ENCODE measurements around the gene GAPDHS. TPM values are rescaled to one million over a fixed set of nuclear protein-coding genes. Genes with fewer than 3 reads are reported as not detected.

GAPDHS gene
- total and polyA plus RNA-seq, 2 donors (not counting 1 experiment from before 2014, with no cell fraction given) = not detected

DNA sequence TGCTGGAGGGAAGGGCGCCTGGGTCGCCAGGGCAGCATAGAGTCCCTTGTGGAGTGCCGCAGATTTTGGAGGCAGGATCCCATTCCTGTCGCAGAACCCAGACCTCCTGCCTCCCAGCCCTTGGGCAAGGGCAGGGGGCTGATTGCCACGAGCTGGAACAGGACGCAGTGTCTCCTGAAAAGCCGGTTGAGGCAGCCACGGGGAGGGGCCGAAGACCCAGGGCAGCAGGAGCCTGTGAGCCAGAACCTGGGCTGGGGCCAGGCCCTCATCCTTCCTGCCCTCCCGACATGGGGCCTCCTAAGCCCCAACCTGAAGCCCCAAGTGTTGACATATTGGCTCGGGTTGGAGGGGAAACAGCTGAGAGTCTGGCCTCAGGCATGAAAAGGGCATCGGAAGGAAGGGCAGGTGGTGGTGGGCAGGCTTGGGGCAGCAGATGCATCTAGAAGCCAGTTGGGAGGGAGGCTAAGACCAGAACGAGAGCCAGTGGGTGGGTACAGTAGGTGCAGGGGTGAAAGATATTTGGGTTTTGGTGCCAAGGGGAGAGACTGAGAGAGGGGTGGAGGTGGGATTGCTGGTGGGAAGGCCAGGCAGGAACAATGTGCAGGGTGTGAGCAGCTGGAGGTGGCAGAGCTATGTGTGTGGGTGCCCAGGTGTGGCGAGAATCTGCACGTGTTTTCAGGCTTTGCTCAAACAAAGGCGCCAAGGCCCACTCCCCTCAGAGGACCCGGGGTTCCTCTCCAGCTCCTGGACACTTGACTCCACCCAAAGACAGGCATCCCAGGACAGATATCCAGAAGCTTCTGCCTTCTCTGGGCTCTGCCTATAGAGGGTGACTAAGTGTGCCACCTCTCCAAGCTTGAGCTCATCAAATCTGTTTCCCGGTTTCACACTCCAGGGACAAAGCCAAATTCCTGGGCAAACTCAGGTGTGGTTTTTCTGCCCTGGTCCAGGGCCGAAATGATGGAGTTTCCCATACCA lies 3.7 kb upstream of the GAPDHS start:
- Histone ChIP-seq H2AFZ (ENCODE audit: insufficient read depth, low read depth, low read length, poor library complexity, severe bottlenecking) (no peak overlapping the region), H3K4me1 (ENCODE audit: control insufficient read depth in 2 of 2, insufficient read depth in 2 of 2, low read length in 2 of 2) (peaks cover 10 to 14% of the 10 kb centered on the region in 2 donors), H3K9me3 (ENCODE audit: control extremely low read depth in 1 of 3, control insufficient read depth in 2 of 3, insufficient read depth in 1 of 3, low read length in 2 of 3) (peaks cover 0 to 2% (median 0%) of the 10 kb centered on the region in 3 donors), H3K36me3 (replicated peaks in 1 of 2; ENCODE audit: control extremely low read depth in 1 of 2, control insufficient read depth in 1 of 2, extremely low read depth in 1 of 2, insufficient read depth in 2 of 2, low read length in 1 of 2) (no peaks in the 10 kb centered on the region), H3K9ac (ENCODE audit: low read length) (no peak overlapping the region), H3K79me2 (ENCODE audit: control insufficient read depth, insufficient read depth, low read length) (no peaks in the 10 kb centered on the region), H3K4me3 (ENCODE audit: control extremely low read depth in 1 of 5, extremely low read depth in 1 of 5, insufficient read depth in 1 of 5, low read depth in 2 of 5, low read length in 4 of 5) (no peak overlapping the region), H4K20me1 (ENCODE audit: control insufficient read depth, insufficient read depth, low read length, poor library complexity, severe bottlenecking) (no peaks in the 10 kb centered on the region), H3K27ac (ENCODE audit: low read length in 2 of 2) (no peak overlapping the region), H3K4me2 (replicated peaks; ENCODE audit: low read depth, low read length, poor library complexity, severe bottlenecking) (no peak overlapping the region), H3K27me3 (replicated peaks in 1 of 4; ENCODE audit: control extremely low read depth in 1 of 4, control insufficient read depth in 3 of 4, insufficient read depth in 4 of 4, low read length in 3 of 4) (peaks cover 0 to 38% (median 6%) of the 10 kb centered on the region in 4 experiments)
- TF ChIP-seq EZH2 (IDR thresholded peaks at IDR 0.05; ENCODE audit: borderline replicate concordance, insufficient read depth, low read depth, low read length, poor library complexity, severe bottlenecking) = no peak
- TF ChIP-seq, protein P1, sequence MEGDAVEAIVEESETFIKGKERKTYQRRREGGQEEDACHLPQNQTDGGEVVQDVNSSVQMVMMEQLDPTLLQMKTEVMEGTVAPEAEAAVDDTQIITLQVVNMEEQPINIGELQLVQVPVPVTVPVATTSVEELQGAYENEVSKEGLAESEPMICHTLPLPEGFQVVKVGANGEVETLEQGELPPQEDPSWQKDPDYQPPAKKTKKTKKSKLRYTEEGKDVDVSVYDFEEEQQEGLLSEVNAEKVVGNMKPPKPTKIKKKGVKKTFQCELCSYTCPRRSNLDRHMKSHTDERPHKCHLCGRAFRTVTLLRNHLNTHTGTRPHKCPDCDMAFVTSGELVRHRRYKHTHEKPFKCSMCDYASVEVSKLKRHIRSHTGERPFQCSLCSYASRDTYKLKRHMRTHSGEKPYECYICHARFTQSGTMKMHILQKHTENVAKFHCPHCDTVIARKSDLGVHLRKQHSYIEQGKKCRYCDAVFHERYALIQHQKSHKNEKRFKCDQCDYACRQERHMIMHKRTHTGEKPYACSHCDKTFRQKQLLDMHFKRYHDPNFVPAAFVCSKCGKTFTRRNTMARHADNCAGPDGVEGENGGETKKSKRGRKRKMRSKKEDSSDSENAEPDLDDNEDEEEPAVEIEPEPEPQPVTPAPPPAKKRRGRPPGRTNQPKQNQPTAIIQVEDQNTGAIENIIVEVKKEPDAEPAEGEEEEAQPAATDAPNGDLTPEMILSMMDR (IDR thresholded peaks at IDR 0.05) = no peak
- DNase-seq (no peak), ATAC-seq (ENCODE audit: low read depth) (no peak)
- peaks cover 11% of the 10 kb centered on the region for H3K4me1 Mint-ChIP-seq
- H3K27me3 Mint-ChIP-seq = peaks cover 54% of the 10 kb centered on the region
- no peak overlapping the region for H3K4me3 Mint-ChIP-seq
- H3K9me3 Mint-ChIP-seq (ENCODE audit: insufficient read depth) = no peaks in the 10 kb centered on the region
- CTCF ChIA-PET = interaction anchor here (1.5 kb wide), 1 partner anchor 19 kb away, joined by 4 read pairs; no protein-coding TSS in a partner anchor
- intact Hi-C loops (cut with micrococcal nuclease) = no loop called here
- POLR2A ChIA-PET = no interaction called here
- WGBS (ENCODE audit: insufficient coverage) = 39% methylated on average over 18 of the region's 19 CpGs
- H3K27ac Mint-ChIP-seq = no peak overlapping the region

DNA sequence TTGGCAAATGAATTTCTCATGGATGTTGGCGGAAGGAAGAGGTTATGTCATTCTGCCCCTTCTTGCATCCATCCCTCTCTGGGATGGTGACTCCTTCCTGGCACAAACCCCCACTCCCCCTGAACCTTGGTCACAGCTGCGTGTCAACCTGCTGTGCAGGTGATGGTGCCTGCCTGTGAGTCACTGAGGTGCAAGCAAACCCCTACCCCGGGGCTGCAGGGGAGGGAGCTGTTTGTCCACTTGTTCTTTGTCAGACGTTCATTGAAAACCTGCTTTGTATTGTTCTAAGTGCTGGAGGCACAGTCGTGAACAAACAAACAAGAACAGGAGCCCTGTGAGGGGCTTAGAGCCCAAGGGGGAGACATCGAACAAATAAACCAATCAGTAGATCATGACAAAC lies 2.0 kb upstream of the GAPDHS start:
- no peak overlapping the region for H3K27ac Mint-ChIP-seq
- Histone ChIP-seq H3K4me1 (ENCODE audit: control insufficient read depth in 2 of 2, insufficient read depth in 2 of 2, low read length in 2 of 2) (peaks cover 10 to 14% of the 10 kb centered on the region in 2 donors), H4K20me1 (ENCODE audit: control insufficient read depth, insufficient read depth, low read length, poor library complexity, severe bottlenecking) (no peaks in the 10 kb centered on the region), H3K4me3 (ENCODE audit: control extremely low read depth in 1 of 5, extremely low read depth in 1 of 5, insufficient read depth in 1 of 5, low read depth in 2 of 5, low read length in 4 of 5) (no peak overlapping the region), H3K36me3 (replicated peaks in 1 of 2; ENCODE audit: control extremely low read depth in 1 of 2, control insufficient read depth in 1 of 2, extremely low read depth in 1 of 2, insufficient read depth in 2 of 2, low read length in 1 of 2) (no peaks in the 10 kb centered on the region), H3K27ac (ENCODE audit: low read length in 2 of 2) (no peak overlapping the region), H3K9me3 (ENCODE audit: control extremely low read depth in 1 of 3, control insufficient read depth in 2 of 3, insufficient read depth in 1 of 3, low read length in 2 of 3) (peaks cover 0 to 2% (median 0%) of the 10 kb centered on the region in 3 donors), H3K79me2 (ENCODE audit: control insufficient read depth, insufficient read depth, low read length) (no peaks in the 10 kb centered on the region), H3K27me3 (replicated peaks in 1 of 4; ENCODE audit: control extremely low read depth in 1 of 4, control insufficient read depth in 3 of 4, insufficient read depth in 4 of 4, low read length in 3 of 4) (peaks cover 0 to 33% (median 6%) of the 10 kb centered on the region in 4 experiments), H3K9ac (ENCODE audit: low read length) (no peak overlapping the region), H2AFZ (ENCODE audit: insufficient read depth, low read depth, low read length, poor library complexity, severe bottlenecking) (no peak overlapping the region), H3K4me2 (replicated peaks; ENCODE audit: low read depth, low read length, poor library complexity, severe bottlenecking) (no peak overlapping the region)
- CTCF ChIA-PET = interaction anchor here (1.5 kb wide), 1 partner anchor 21 kb away, joined by 4 read pairs; no protein-coding TSS in a partner anchor
- H3K27me3 Mint-ChIP-seq = peaks cover 53% of the 10 kb centered on the region
- intact Hi-C loops (cut with micrococcal nuclease) = no loop called here
- ATAC-seq (ENCODE audit: low read depth) (no peak), DNase-seq (no peak)
- H3K4me1 Mint-ChIP-seq = peaks cover 15% of the 10 kb centered on the region
- 78% methylated on average over 5 of the region's 6 CpGs for WGBS (ENCODE audit: insufficient coverage)
- POLR2A ChIA-PET = no interaction called here
- H3K9me3 Mint-ChIP-seq (ENCODE audit: insufficient read depth) = no peaks in the 10 kb centered on the region
- TF ChIP-seq EZH2 (IDR thresholded peaks at IDR 0.05; ENCODE audit: borderline replicate concordance, insufficient read depth, low read depth, low read length, poor library complexity, severe bottlenecking) = no peak
- TF ChIP-seq, protein P1 (IDR thresholded peaks at IDR 0.05) = no peak
- H3K4me3 Mint-ChIP-seq = no peak overlapping the region

Measured in B cell (primary cell).